ENCODE data around the gene BEGAIN.

BEGAIN gene, protein sequence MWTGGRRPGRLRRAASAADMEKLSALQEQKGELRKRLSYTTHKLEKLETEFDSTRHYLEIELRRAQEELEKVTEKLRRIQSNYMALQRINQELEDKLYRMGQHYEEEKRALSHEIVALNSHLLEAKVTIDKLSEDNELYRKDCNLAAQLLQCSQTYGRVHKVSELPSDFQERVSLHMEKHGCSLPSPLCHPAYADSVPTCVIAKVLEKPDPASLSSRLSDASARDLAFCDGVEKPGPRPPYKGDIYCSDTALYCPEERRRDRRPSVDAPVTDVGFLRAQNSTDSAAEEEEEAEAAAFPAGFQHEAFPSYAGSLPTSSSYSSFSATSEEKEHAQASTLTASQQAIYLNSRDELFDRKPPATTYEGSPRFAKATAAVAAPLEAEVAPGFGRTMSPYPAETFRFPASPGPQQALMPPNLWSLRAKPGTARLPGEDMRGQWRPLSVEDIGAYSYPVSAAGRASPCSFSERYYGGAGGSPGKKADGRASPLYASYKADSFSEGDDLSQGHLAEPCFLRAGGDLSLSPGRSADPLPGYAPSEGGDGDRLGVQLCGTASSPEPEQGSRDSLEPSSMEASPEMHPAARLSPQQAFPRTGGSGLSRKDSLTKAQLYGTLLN

DNA sequence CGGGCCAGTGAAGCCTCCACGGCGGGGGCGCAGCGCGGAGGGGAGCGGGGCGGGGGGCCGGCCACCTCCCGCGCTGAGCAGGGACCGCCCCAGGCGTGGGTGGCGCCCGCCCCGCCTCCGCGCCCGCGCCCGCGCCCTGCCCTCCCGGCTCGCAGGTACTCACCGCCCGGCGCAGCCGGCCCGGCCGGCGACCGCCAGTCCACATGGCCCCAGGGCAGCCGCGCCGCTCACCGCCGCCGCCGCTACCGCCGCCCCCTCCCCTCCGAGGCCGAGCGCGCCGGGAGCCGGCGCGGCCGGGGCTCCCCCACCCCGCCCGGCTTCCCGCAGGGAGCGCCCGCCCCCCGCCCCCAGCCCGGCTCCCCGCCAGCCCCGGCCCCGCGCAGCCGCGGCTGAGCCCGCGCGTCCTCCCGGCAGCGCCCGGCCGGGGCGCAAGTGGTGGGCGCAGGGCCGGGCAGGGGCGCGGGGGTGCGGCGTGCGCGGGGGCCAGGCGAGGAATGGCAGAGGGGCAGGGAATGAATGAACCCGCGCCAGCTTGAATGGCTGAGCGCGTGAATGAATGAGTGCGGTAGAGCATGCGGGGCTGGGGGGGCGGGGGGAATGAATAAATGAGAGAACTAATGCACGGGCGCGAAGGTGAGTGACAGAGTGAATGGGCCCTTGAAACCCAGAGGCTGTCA is at the start of gene BEGAIN:
TSS of gene BEGAIN (minus strand) at position 332 of the 677 bp plus-strand sequence. CDS start at position 205, 127 bp downstream.
- Histone ChIP-seq H3K9me3 (ENCODE audit: control insufficient read depth, insufficient read depth, low read length) (no peaks in the 10 kb centered on the region), H3K4me1 (ENCODE audit: insufficient read depth, low read length) (peaks cover 7% of the 10 kb centered on the region; the same call in 1 of the 2 replicates), H3K36me3 (ENCODE audit: insufficient read depth, low read length) (no peaks in the 10 kb centered on the region), H3K9ac (ENCODE audit: low read depth, low read length) (peak within 1 kb of the TSS; percentile 64)

DNA sequence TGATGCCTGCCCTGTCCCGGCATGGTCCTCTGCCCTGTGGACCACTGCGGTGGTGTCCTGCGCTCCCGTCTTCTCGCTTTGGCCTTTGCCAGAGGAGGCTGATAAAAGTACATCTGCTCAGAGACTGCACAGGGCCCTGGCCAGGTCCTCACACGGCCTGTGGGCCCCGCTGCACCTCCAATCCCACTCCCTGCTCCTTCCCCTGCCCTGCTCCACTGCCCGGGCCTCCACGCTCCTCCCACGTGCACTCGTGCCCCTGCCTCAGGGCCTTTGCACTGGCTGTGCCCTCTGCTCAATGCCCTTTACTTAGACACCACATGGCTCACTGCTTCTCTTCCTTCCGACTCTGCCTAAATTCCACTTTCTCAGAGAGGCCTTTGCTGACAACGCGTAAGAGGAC is 49.3 kb upstream of the BEGAIN start:
- H3K9me3 ChIP-seq (ENCODE audit: control insufficient read depth, insufficient read depth, low read length): no peaks in the 10 kb centered on the region
- H3K4me1 ChIP-seq (ENCODE audit: insufficient read depth, low read length): no peaks in the 10 kb centered on the region
- no peaks in the 10 kb centered on the region for H3K36me3 ChIP-seq (ENCODE audit: insufficient read depth, low read length)
- H3K9ac ChIP-seq (ENCODE audit: low read depth, low read length): no peak overlapping the region

DNA sequence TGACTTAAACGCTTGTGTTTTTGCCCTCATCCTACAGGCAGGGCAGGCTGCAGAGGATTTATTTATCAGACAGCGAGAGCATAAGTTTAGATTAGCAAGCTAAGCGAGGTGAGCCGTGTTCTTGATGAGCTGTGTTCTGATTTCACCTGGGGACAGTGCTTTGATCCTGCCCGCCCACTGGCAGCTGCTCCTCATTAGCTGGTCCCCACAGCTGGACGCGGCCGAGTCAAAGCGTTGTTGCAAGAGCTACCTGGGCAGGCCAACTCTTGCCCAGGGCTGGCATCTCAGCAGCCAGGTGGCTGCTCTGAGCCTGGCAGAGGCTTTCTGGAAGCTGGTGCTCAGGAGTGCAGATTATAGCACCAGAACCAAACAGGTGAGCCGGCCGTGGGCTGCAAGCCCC is 46.8 kb upstream of the BEGAIN start:
- Histone ChIP-seq H3K9me3 (ENCODE audit: control insufficient read depth, insufficient read depth, low read length) (no peaks in the 10 kb centered on the region), H3K9ac (ENCODE audit: low read depth, low read length) (no peak overlapping the region), H3K36me3 (ENCODE audit: insufficient read depth, low read length) (no peaks in the 10 kb centered on the region), H3K4me1 (ENCODE audit: insufficient read depth, low read length) (no peaks in the 10 kb centered on the region)

DNA sequence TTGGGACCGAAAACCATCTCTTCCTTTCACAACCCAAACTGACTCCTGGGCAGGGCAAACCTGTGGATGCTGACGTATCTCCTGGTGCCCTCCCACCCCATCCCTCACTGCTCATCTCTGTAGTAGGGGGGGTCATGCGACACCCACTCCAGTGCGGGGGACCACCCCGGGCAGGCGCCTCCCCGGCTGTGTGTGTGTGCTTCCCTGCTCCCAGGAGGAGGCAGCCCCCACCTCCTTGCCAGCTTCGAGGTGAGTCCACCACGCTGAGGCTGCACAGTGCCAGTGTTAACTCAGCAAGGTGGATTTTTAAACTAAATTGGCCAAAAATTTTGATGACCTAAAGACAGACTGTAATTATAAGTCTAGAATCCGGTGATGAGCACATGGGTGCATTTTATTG is 46.2 kb upstream of the BEGAIN start:
- Histone ChIP-seq H3K36me3 (ENCODE audit: insufficient read depth, low read length) (no peaks in the 10 kb centered on the region), H3K4me1 (ENCODE audit: insufficient read depth, low read length) (no peaks in the 10 kb centered on the region), H3K9ac (ENCODE audit: low read depth, low read length) (no peak overlapping the region), H3K9me3 (ENCODE audit: control insufficient read depth, insufficient read depth, low read length) (no peaks in the 10 kb centered on the region)

DNA sequence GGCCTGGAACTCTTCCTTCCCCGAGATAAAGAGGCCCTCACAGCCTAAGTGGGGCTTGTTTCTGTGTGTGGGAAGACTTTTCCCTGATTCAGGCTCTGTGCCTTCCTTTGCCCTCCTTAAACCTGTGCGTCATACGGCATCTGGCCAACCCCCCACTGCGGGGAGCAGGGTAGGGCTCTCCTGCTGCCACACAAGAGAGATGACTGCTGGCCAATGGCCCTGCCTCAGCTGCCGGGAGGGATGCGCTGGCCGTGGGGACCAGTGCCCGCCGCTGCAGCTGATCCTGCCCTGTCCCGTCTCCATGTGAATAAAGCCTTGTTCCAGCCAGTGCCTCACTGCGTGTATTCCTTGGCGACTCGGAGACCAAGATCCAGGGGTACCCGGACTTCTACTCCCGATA is 42.5 kb upstream of the BEGAIN start:
- H3K4me1 ChIP-seq (ENCODE audit: insufficient read depth, low read length): no peaks in the 10 kb centered on the region
- no peaks in the 10 kb centered on the region for H3K36me3 ChIP-seq (ENCODE audit: insufficient read depth, low read length)
- no peaks in the 10 kb centered on the region for H3K9me3 ChIP-seq (ENCODE audit: control insufficient read depth, insufficient read depth, low read length)
- H3K9ac ChIP-seq (ENCODE audit: low read depth, low read length): no peak overlapping the region

DNA sequence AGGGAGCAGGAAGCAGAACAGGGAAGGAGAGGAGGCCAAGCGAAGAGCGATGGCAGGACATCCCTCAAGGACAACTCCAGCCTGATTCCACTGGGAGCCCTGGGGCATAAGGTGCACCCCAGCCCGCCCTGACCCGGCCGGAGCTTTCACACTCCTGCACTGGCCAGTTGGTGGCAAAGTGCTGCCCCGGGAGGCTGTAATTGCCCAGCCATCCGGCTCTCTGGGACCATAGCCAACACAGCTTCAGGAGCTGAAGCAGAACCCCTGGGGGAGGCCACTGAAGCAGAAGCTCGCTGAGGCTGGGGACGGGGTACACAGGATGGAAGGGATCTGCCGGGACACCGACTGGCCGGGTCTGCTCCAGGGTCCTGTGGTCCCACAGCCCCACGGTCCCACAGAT is 41.9 kb upstream of the BEGAIN start:
- H3K36me3 ChIP-seq (ENCODE audit: insufficient read depth, low read length): no peaks in the 10 kb centered on the region
- no peaks in the 10 kb centered on the region for H3K9me3 ChIP-seq (ENCODE audit: control insufficient read depth, insufficient read depth, low read length)
- H3K4me1 ChIP-seq (ENCODE audit: insufficient read depth, low read length): no peaks in the 10 kb centered on the region
- H3K9ac ChIP-seq (ENCODE audit: low read depth, low read length): no peak overlapping the region

DNA sequence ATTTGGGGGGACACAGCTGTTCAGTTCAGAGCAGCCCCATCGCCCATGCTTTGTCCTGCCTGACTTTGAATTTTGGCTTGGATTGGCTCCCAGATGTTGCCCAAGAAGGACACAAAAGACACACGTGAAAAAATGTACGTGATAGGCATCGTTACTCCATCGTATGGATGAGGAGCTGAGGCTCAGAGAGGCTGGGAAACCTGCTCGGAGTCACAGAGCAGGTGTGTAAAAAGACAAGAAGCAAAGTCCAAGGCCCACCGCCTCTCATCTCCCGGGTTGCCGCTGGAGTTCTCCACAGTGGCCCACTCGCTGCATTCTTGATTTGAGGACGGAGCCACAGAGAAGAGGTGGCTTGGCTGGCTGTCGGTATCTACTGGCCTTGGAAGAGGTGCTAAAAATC is 41.0 kb upstream of the BEGAIN start:
- H3K9me3 ChIP-seq (ENCODE audit: control insufficient read depth, insufficient read depth, low read length): no peaks in the 10 kb centered on the region
- no peaks in the 10 kb centered on the region for H3K4me1 ChIP-seq (ENCODE audit: insufficient read depth, low read length)
- H3K36me3 ChIP-seq (ENCODE audit: insufficient read depth, low read length): no peaks in the 10 kb centered on the region
- no peak overlapping the region for H3K9ac ChIP-seq (ENCODE audit: low read depth, low read length)

DNA sequence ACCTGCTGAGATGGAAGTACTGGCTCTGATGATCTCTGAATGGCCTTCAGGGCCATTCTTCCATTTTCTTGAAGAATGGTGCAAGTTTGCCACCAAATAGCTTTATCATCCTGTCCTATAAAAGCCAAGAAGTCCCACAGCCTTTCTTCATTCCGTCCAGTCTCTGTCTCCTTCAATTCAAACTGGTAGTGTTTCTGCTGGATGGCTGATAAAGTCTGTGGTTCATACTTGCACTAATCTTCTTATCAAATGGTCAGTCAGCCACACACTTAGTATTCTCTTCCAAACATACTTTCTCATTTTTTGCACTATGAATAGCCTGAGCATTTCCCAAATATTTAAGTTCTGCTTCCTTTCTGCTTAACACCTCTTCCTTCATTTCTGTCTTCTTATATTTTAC is 39.4 kb upstream of the BEGAIN start:
- no peaks in the 10 kb centered on the region; the same call in 1 of the 2 replicates for H3K4me1 ChIP-seq (ENCODE audit: insufficient read depth, low read length)
- no peak overlapping the region for H3K9ac ChIP-seq (ENCODE audit: low read depth, low read length)
- H3K9me3 ChIP-seq (ENCODE audit: control insufficient read depth, insufficient read depth, low read length): no peaks in the 10 kb centered on the region
- H3K36me3 ChIP-seq (ENCODE audit: insufficient read depth, low read length): no peaks in the 10 kb centered on the region

DNA sequence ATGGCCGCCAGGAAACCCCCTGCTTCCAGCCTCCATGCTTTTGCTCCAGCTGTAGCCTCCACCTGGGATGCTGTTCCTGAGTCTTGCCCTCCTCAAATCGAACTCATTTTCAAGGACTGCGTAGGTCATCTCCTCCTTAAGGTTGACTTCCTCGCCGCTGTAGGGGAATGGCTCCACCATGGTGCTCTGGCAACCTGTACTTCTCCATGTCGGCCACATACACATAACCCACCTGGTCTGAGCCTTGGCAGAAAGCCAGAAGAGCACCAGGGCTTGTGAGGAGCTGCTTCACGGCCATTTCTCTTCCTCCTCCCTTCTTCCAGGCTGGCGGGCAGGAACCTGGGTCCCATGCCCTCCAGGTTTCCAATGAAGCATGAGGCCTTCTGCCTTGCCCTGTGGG is 36.7 kb upstream of the BEGAIN start:
- Histone ChIP-seq H3K9me3 (ENCODE audit: control insufficient read depth, insufficient read depth, low read length) (no peaks in the 10 kb centered on the region), H3K4me1 (ENCODE audit: insufficient read depth, low read length) (no peaks in the 10 kb centered on the region; the same call in 1 of the 2 replicates), H3K9ac (ENCODE audit: low read depth, low read length) (no peak overlapping the region)

DNA sequence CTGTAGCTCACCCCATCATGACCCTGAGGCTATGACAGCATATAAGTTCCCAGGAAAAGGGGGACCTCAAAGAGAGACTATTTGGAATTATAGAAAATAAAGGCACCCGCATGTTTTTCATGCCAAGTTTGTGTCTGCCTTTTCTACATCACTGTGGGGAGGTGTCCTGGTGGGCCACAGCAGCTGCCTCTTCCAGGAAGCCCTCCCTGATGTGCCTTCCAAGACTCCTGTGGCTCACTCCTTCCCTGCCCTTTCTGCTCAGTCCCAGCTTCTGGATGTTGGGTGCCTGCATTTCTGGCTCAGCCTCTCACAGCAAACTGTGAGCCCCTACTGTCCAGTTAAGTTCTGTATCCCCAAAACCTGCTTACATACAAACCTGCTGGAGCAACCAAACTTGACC is 36.3 kb upstream of the BEGAIN start:
- Histone ChIP-seq H3K9me3 (ENCODE audit: control insufficient read depth, insufficient read depth, low read length) (no peaks in the 10 kb centered on the region), H3K9ac (ENCODE audit: low read depth, low read length) (no peak overlapping the region), H3K4me1 (ENCODE audit: insufficient read depth, low read length) (no peaks in the 10 kb centered on the region; the same call in 1 of the 2 replicates)

More for the DNA sequence above, 36.7 kb upstream of the BEGAIN start:
- no peaks in the 10 kb centered on the region for H3K36me3 ChIP-seq (ENCODE audit: insufficient read depth, low read length)

DNA sequence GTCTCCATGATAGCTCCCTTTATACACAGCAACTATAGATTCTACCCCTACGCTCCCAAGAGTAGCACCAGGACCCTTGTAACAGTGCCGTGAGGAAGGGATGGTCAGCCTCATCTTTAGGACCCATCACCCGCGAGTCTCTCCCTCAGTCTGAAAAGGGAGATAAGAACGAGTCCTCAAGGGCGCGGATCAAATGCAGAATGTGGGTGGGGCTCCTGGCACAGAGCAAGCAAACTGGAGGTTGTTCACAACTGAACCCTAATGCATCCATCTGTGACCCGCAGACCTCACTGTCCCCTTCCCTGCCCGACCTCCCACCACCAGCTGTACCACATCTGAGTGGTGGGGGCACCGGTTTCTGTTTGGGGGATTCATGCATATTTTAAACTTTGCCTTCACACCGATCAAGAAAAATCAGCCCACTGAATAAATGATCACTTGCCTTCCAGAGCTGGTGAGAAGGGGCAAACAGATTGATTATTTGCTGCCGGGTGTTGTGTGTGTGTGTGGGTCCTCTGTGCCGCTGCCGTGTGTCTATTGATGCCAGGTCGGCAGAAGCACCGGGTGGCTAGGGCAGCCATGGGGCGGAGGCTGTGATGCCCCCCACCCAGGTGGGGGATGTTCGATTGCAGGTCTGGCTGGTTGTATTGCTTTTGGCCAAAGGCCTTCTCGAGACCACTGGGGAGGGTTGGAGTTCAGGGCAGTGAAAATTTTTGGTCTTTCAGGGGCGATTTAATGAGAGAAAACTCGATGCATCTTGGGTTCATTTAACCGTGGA is 35.7 kb upstream of the BEGAIN start:
- no peak overlapping the region for H3K9ac ChIP-seq (ENCODE audit: low read depth, low read length)
- no peaks in the 10 kb centered on the region for H3K9me3 ChIP-seq (ENCODE audit: control insufficient read depth, insufficient read depth, low read length)
- no peaks in the 10 kb centered on the region for H3K36me3 ChIP-seq (ENCODE audit: insufficient read depth, low read length)
- H3K4me1 ChIP-seq (ENCODE audit: insufficient read depth, low read length): no peaks in the 10 kb centered on the region; the same call in 1 of the 2 replicates

More for the DNA sequence above, 36.3 kb upstream of the BEGAIN start:
- H3K36me3 ChIP-seq (ENCODE audit: insufficient read depth, low read length): no peaks in the 10 kb centered on the region

DNA sequence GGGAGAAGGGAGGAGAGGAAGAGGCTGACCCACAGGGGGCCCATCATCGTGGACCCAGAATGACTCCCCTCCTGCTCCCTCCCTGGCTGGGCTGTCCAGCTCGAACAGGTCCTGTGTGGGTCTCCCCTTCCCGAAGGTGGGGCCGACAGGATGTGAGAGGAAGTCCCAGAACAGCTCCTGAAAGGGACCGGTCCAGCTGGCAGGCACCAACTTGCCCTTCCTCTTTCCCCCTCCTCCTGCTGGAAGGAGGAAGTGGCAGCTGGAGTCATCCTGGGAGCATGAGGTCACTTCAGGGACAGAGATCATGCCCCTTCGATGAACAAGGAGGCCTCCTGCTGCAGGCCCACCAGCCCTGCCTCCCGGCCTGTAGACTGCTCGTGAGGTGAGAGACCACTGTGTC is 35.0 kb upstream of the BEGAIN start:
- no peaks in the 10 kb centered on the region; the same call in 1 of the 2 replicates for H3K4me1 ChIP-seq (ENCODE audit: insufficient read depth, low read length)
- H3K9ac ChIP-seq (ENCODE audit: low read depth, low read length): no peak overlapping the region

DNA sequence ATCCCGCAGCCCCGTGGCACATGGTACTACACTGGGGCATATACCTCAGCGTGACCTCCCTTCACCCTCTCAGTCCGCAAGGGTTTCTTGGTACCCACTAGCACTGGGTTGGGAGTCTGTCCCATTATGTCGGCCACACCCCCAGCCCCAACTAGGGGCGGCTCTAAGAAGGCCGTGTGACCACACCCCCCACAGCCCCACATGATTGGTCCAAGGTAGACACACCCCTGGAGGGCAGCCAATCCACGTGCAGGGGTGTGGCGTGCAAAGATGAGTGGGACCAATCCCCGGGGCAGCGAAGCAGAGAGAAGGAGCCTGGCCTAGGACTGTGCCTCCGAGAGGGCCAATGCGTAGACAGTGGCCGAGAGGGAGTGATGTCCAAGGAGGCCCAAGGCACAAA is 34.6 kb upstream of the BEGAIN start:
- Histone ChIP-seq H3K9ac (ENCODE audit: low read depth, low read length) (no peak overlapping the region), H3K4me1 (ENCODE audit: insufficient read depth, low read length) (no peaks in the 10 kb centered on the region; the same call in 1 of the 2 replicates), H3K9me3 (ENCODE audit: control insufficient read depth, insufficient read depth, low read length) (no peaks in the 10 kb centered on the region), H3K36me3 (ENCODE audit: insufficient read depth, low read length) (no peaks in the 10 kb centered on the region)

More for the DNA sequence above, 35.0 kb upstream of the BEGAIN start:
- Histone ChIP-seq H3K36me3 (ENCODE audit: insufficient read depth, low read length) (no peaks in the 10 kb centered on the region), H3K9me3 (ENCODE audit: control insufficient read depth, insufficient read depth, low read length) (no peaks in the 10 kb centered on the region)
